Activated naive CD8-positive, alpha-beta T cell (primary cell): Measurements from ENCODE around the gene ANTKMT.
A peak's percentile ranks its signal among the peaks of the same experiment; 100 is the strongest.

Experiments used
- H3K27ac Mint-ChIP-seq: one replicate; pipeline ENCODE4 v1.8.0; 2021; ENCODE audit warnings: mixed read lengths
- H3K27me3 Mint-ChIP-seq: one replicate; pipeline ENCODE4 v1.8.0; 2021; ENCODE audit warnings: mixed read lengths
- H3K36me3 Mint-ChIP-seq: one replicate; pipeline ENCODE4 v1.8.0; 2021; ENCODE audit warnings: mixed read lengths
- H3K4me1 Mint-ChIP-seq: one replicate; pipeline ENCODE4 v1.8.0; 2021; ENCODE audit warnings: low read depth, mixed read lengths
- H3K4me3 Mint-ChIP-seq: one replicate; pipeline ENCODE4 v1.8.0; 2021; ENCODE audit warnings: mild to moderate bottlenecking, mixed read lengths
- H3K9me3 Mint-ChIP-seq: one replicate; pipeline ENCODE4 v1.8.0; 2021; ENCODE audit warnings: low read depth, mixed read lengths

The ANTKMT gene

DNA sequence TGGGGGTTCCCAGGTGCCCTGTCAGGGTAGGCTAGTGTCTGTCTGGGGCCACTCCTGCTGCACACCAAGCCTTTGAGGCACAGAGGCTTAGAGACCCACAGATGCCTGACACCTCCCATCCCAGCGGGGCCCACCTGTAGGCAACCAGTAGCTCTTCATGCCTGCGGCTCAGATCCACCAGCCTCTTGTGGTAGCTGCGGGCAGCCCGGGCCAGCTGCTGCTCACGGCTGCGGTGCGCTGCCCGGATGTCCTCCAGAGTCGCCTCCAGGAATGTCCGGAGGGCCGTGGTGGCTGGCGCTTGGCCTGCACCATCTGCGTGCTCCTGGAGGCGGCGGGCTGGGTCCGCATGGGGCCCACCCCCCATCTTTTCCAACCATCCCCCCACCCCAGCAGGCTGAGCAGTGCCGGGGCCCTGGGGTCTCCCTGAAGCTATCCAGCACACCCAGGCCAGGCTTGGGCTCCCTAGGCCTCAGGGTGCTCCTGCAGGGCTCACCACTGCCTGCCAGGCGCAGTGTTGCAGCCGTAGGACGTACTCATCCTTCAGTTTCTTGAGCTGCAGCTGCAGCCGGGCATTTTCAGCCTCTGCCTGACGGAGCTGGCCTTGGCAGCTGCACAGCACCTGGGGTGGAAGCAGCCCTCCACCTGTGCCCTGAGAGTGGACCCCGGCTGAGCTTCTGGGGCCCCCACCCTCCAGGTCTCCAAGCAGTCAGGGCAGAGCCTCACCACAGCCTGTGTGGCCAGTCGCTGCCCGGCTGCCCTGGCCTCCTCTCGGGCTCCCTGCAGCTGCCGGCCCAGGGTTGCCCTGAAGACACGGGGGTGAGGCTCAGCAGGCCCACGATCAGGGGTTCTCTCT lies 3.5 kb downstream of the ANTKMT start:
- H3K4me3 Mint-ChIP-seq: no peak overlapping the region
- no peaks in the 10 kb centered on the region for H3K9me3 Mint-ChIP-seq
- H3K36me3 Mint-ChIP-seq: no peaks in the 10 kb centered on the region
- H3K27me3 Mint-ChIP-seq: no peaks in the 10 kb centered on the region
- peaks cover 16% of the 10 kb centered on the region for H3K4me1 Mint-ChIP-seq
- H3K27ac Mint-ChIP-seq: no peak overlapping the region

GRCh38 chr16:725041-725376 lies 4.1 kb downstream of the ANTKMT start:
- Mint-ChIP-seq H3K4me3 (no peak overlapping the region), H3K36me3 (no peaks in the 10 kb centered on the region)

DNA sequence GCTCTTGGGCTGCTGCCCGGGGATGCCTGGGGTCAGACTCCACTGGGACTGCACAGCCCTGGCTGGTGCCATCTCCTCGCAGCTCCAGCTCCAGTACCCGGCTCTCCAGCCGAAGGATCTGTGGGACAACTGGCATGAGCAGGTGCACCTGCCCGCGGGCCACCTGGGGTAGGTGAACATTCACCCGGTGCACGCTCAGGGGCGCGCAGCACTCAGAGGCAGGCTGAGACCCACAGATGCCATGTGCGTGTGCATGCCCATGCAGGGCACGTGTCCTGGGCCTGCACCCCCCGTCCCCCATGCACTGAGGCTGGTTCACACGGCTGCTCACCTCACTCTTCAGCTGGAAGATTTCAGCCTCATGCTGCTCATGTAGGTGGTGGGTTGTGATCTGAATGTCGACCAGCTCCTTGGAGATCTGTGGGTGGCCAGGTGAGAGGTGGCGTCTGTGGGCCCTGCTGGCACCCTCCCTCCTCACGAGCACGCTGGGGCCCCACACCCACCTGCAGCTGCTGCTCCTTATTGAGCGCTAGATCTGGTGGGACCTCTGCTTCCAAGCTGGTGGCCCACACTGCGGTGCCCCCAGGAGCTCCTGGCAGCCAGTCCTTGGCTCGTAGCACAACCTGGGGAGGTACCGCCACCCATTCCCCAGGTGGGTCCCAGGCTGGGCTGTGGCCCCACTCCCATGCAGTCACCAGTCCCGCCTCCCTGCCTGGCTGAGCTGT lies 4.7 kb downstream of the ANTKMT start:
- Mint-ChIP-seq H3K27me3 (no peaks in the 10 kb centered on the region), H3K4me3 (no peak overlapping the region), H3K9me3 (no peaks in the 10 kb centered on the region), H3K27ac (no peak overlapping the region), H3K36me3 (no peaks in the 10 kb centered on the region), H3K4me1 (peaks cover 10% of the 10 kb centered on the region)

More at GRCh38 chr16:725041-725376, 4.1 kb downstream of the ANTKMT start:
- no peaks in the 10 kb centered on the region for H3K9me3 Mint-ChIP-seq
- no peak overlapping the region for H3K27ac Mint-ChIP-seq
- no peaks in the 10 kb centered on the region for H3K27me3 Mint-ChIP-seq
- H3K4me1 Mint-ChIP-seq: peaks cover 13% of the 10 kb centered on the region

DNA sequence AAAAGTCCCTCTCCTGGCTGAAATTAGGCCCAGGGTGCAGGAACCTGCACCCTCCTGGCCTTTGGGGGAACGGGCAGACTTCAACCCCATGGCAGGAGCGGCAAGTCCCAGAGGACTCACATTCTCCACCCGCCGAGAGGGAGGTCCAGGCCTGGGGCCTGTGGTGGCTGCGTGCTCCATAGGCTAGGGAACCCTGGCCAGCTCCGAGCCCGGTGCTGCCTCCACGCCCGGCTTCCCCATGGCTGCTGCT lies 5.2 kb downstream of the ANTKMT start:
- Mint-ChIP-seq H3K4me3 (no peak overlapping the region), H3K4me1 (peaks cover 10% of the 10 kb centered on the region), H3K36me3 (no peaks in the 10 kb centered on the region), H3K27ac (no peak overlapping the region), H3K27me3 (no peaks in the 10 kb centered on the region), H3K9me3 (no peaks in the 10 kb centered on the region)

DNA sequence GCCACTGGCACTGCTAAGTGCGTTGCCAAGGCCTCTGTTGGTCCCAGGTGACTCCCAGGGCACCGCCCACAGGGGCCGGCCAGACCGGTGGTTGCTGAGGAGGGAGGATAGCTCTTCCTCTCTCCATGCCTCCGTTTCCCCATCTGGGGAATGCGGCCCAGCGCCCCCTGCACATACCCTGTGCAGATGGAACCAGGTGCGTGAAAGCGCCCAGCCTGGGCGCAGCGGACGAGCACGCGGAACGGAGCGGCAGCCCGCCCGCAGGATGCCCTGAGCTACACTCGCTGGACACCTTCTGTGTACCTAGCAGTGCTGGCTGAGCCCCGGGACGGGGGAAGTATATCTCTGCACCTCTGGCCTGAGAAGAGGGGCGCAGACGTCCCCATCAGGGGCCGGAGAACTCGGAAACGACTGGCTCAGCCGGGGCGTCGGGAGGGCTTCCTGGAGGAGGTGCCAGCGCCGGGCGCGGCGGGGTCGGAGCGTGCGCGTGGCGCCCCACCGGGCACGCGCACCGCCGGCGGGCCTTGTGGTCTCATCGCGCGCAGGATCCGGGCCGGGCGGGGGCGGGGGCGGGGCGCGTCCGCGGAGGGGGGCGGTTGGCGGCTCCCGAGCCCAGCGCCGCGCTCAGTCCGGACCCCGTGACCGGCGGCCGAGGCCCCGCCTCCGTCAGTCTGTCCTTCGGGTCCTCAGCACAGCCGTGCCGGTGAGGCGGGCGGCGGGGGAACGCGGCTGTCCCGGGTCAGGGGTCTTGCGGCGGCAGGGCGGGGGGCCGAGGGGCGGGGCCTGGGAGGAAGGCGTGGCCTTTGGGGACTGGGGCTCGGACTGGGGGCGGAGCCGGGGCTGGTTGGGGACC lies 5.7 kb downstream of the ANTKMT start, which contains the start of the genes CCDC78 and HAGHL:
Gene CCDC78, minus strand, starts transcription at position 6 of the 853 bp plus-strand sequence. CDS start 76 bp downstream, outside the sequence.
Gene HAGHL, plus strand, starts transcription at position 669 of the 853 bp plus-strand sequence. CDS start 404 bp downstream, outside the sequence.
- Mint-ChIP-seq H3K36me3 (no peaks in the 10 kb centered on the region), H3K9me3 (no peaks in the 10 kb centered on the region), H3K4me1 (peaks cover 10% of the 10 kb centered on the region), H3K27me3 (no peaks in the 10 kb centered on the region), H3K4me3 (peak within 1 kb of the TSS; percentile 69), H3K27ac (no peak within 1 kb of the TSS)

- Mint-ChIP-seq H3K9me3 (no peaks in the 10 kb centered on the region), H3K4me1 (peaks cover 10% of the 10 kb centered on the region), H3K27me3 (no peaks in the 10 kb centered on the region), H3K4me3 (peak overlapping the region; percentile 47), H3K27ac (no peak overlapping the region), H3K36me3 (no peaks in the 10 kb centered on the region)
These were observed 6.5 kb downstream of the ANTKMT start for GRCh38 chr16:727291-727977.

DNA sequence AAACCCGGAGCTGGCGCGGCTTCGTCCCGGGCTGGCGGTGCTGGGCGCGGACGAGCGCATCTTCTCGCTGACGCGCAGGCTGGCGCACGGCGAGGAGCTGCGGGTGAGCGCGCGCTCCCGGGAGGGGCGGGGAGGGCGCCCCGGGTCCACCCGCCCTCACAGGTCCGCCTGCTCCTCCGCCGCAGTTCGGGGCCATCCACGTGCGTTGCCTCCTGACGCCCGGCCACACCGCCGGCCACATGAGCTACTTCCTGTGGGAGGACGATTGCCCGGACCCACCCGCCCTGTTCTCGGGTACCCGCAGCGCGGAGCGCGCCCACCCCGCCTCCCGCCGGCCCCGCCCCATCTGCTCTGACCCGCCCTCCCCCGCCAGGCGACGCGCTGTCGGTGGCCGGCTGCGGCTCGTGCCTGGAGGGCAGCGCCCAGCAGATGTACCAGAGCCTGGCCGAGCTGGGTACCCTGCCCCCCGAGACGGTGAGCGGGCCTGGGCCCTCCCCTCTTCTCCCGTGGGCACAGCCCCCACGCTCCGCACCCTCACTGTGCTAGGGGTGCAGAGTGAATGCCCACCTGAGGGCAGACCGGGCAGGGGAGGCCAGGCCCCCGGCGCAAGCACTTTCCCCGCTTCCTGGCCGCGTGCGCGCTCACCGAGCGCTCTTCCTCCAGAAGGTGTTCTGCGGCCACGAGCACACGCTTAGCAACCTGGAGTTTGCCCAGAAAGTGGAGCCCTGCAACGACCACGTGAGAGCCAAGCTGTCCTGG lies 7.4 kb downstream of the ANTKMT start:
- H3K27ac Mint-ChIP-seq: no peak overlapping the region
- peak overlapping the region; percentile 30 for H3K4me3 Mint-ChIP-seq
- no peaks in the 10 kb centered on the region for H3K27me3 Mint-ChIP-seq
- no peaks in the 10 kb centered on the region for H3K9me3 Mint-ChIP-seq
- H3K4me1 Mint-ChIP-seq: peaks cover 4% of the 10 kb centered on the region
- H3K36me3 Mint-ChIP-seq: no peaks in the 10 kb centered on the region

GRCh38 chr16:728890-729744 lies 8.2 kb downstream of the ANTKMT start:
- Mint-ChIP-seq H3K4me1 (peaks cover 3% of the 10 kb centered on the region), H3K36me3 (no peaks in the 10 kb centered on the region), H3K9me3 (no peaks in the 10 kb centered on the region), H3K27me3 (no peaks in the 10 kb centered on the region), H3K27ac (no peak overlapping the region), H3K4me3 (peak overlapping the region; percentile 32)

GRCh38 chr16:729768-730665 lies 9.1 kb downstream of the ANTKMT start:
- Mint-ChIP-seq H3K27ac (no peak overlapping the region), H3K36me3 (no peaks in the 10 kb centered on the region), H3K4me1 (peaks cover 3% of the 10 kb centered on the region), H3K27me3 (no peaks in the 10 kb centered on the region), H3K4me3 (no peak overlapping the region), H3K9me3 (no peaks in the 10 kb centered on the region)

- no peak overlapping the region for H3K27ac Mint-ChIP-seq
- H3K9me3 Mint-ChIP-seq: no peaks in the 10 kb centered on the region
- H3K27me3 Mint-ChIP-seq: no peaks in the 10 kb centered on the region
- no peaks in the 10 kb centered on the region for H3K36me3 Mint-ChIP-seq
- H3K4me1 Mint-ChIP-seq: no peaks in the 10 kb centered on the region
- no peak overlapping the region for H3K4me3 Mint-ChIP-seq
These were observed 9.9 kb downstream of the ANTKMT start for GRCh38 chr16:730666-731509.

GRCh38 chr16:732332-732731 lies 11.4 kb downstream of the ANTKMT start:
- H3K4me3 Mint-ChIP-seq: no peak overlapping the region

DNA sequence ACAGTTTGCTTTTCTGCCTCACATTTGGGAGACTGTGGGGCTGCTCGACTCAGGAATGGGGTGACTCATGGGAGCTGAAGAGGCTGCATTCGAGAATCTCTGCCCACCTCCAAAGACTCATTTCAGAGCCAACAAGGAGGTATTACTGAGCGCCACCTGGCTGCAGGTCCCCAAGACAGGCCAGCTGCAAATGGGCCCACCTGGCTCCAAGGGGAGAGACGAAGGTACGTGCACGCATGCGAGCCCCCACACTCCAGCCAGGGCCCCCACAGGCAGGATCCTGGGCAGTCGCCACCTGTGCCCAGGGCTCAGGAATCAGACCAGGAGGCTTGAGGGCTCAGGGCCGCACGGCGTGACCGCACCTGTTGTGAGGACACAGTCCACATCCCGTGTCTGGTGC lies 12.0 kb downstream of the ANTKMT start:
- no peaks in the 10 kb centered on the region for H3K4me1 Mint-ChIP-seq
- no peak overlapping the region for H3K4me3 Mint-ChIP-seq
- no peaks in the 10 kb centered on the region for H3K9me3 Mint-ChIP-seq
- no peaks in the 10 kb centered on the region for H3K36me3 Mint-ChIP-seq
- no peak overlapping the region for H3K27ac Mint-ChIP-seq
- H3K27me3 Mint-ChIP-seq: no peaks in the 10 kb centered on the region

More at GRCh38 chr16:732332-732731, 11.4 kb downstream of the ANTKMT start:
- Mint-ChIP-seq H3K4me1 (no peaks in the 10 kb centered on the region), H3K36me3 (no peaks in the 10 kb centered on the region), H3K9me3 (no peaks in the 10 kb centered on the region), H3K27me3 (no peaks in the 10 kb centered on the region), H3K27ac (no peak overlapping the region)
